ENCODE measurements around the gene MCM6.
A peak's percentile ranks its signal among the peaks of the same experiment; 100 is the strongest.

Gene MCM6

DNA sequence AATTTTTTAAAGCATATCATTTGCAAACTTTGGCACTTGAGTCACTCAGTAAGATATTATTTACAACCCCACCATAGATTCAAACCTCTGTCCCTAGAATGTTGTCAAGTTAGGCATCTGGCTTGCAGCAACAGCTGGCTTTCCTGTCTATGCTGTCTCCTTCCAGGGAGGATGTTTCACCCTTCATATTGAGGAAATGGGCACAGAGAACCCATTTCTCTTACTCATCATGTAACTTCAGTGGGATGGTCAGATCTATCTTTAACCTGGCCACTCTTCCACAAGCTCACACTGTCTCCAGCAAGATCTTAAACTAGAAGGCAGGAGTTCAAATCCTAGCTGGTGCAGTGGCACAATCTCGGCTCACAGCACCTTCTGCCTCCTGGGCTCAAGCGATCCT is 55.1 kb downstream of the MCM6 start:
- DNase-seq (ENCODE audit: extremely low read depth, insufficient read length), result no peak
- no peaks in the 10 kb centered on the region for H3K36me3 ChIP-seq (ENCODE audit: control insufficient read depth, insufficient read depth, low read length)
- TF ChIP-seq, protein P1, sequence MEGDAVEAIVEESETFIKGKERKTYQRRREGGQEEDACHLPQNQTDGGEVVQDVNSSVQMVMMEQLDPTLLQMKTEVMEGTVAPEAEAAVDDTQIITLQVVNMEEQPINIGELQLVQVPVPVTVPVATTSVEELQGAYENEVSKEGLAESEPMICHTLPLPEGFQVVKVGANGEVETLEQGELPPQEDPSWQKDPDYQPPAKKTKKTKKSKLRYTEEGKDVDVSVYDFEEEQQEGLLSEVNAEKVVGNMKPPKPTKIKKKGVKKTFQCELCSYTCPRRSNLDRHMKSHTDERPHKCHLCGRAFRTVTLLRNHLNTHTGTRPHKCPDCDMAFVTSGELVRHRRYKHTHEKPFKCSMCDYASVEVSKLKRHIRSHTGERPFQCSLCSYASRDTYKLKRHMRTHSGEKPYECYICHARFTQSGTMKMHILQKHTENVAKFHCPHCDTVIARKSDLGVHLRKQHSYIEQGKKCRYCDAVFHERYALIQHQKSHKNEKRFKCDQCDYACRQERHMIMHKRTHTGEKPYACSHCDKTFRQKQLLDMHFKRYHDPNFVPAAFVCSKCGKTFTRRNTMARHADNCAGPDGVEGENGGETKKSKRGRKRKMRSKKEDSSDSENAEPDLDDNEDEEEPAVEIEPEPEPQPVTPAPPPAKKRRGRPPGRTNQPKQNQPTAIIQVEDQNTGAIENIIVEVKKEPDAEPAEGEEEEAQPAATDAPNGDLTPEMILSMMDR (IDR thresholded peaks at IDR 0.05; ENCODE audit: insufficient read depth, low read length, poor library complexity, severe bottlenecking), result no peak
- H3K27me3 ChIP-seq (replicated peaks; ENCODE audit: control insufficient read depth, insufficient read depth, low read length), result no peaks in the 10 kb centered on the region
- H3K4me3 ChIP-seq (replicated peaks; ENCODE audit: low read depth, low read length), result no peak overlapping the region; the same call in 1 of the 2 replicates

DNA sequence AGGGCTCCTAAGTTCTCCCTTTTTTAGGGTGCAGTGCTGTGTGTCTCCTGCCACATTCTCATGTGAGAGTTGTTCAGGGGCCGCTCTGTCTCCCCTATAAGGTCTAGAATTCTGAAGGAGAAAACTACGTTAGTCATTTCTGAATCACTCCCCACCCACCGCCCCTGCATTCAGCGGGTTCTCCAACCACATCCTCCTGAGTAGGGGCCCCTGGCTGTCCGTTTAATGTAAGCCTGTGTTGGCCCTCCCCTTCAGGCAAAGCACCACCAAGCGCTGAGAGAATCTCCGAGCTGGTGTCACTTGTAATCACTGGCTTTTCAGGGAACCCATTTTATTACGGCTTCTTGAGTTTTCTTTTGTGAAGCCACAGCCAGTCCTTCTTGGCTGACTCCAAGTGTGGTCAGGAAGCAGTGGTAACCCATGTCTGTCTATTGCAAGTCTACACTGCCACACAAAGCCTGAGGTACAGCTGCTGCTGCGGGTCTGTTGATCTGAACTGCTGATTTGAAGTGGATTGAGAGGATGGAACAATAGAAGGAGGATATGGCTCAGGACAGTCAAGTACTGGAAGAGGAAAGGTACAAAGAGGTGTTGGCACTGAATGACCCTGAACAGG is 56.1 kb downstream of the MCM6 start:
- Histone ChIP-seq H3K36me3 (ENCODE audit: control insufficient read depth, insufficient read depth, low read length) (no peaks in the 10 kb centered on the region), H3K27me3 (replicated peaks; ENCODE audit: control insufficient read depth, insufficient read depth, low read length) (no peaks in the 10 kb centered on the region), H3K4me3 (replicated peaks; ENCODE audit: low read depth, low read length) (peak overlapping the region; percentile 49)
- TF ChIP-seq, protein P1 (IDR thresholded peaks at IDR 0.05; ENCODE audit: insufficient read depth, low read length, poor library complexity, severe bottlenecking), result no peak
- peak; percentile 64 for DNase-seq (ENCODE audit: extremely low read depth, insufficient read length)

DNA sequence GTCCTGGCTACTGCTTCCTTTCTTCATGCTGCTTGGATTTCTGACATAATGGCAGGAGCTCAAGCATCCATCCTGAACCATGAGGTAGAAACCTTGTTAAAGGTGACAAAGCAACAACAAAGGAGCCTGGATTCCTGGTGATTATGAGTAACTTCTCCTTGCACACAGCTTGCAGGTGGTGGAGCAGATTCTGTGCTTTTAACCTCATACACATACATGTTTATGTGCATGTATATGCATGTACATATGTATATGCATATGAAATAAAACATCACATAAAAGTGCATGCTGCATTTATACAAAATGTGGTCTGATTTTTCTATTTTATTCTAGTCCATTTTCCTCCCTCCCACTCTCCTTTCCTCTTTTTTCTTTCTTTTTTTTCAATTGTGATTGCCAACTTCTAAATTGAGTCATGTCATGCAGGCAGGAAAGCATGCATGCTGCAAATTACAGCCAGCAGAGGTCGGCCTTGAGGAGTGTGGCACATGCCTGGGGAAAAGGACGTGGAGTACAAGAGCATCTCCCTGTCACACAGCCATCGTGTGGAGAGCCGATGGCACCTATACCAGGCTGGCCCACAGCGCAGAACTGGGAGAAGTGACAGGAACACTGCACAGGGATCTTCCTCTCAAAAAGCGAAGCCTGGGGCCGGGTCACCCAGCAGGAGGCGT is 57.2 kb downstream of the MCM6 start:
- peak; percentile 24 for DNase-seq (ENCODE audit: extremely low read depth, insufficient read length)
- Histone ChIP-seq H3K27me3 (replicated peaks; ENCODE audit: control insufficient read depth, insufficient read depth, low read length) (no peaks in the 10 kb centered on the region), H3K4me3 (replicated peaks; ENCODE audit: low read depth, low read length) (no peak overlapping the region), H3K36me3 (ENCODE audit: control insufficient read depth, insufficient read depth, low read length) (no peaks in the 10 kb centered on the region)
- TF ChIP-seq, protein P1 (IDR thresholded peaks at IDR 0.05; ENCODE audit: insufficient read depth, low read length, poor library complexity, severe bottlenecking), result peak; percentile 51

DNA sequence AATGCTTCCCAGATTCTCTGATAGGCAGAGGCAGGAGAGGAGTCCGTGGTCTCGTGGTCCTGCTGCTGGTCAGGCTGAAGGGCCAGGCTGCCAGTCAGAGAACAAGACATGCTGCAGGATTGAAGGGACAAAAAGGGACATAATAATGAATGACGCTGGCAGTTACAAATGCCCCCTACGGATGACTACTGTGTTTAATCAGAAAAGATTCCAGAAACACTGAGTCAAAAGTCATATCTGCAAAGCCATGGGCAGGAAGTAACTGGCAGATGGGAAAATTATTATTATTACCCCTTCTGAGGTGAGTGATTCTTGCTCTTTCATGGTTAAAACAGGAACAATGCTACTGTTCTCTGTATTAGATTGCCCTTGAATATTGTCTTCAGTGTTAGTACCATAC is 58.3 kb downstream of the MCM6 start:
- TF ChIP-seq, protein P1 (IDR thresholded peaks at IDR 0.05; ENCODE audit: insufficient read depth, low read length, poor library complexity, severe bottlenecking), result no peak
- Histone ChIP-seq H3K4me3 (replicated peaks; ENCODE audit: low read depth, low read length) (no peak overlapping the region), H3K27me3 (replicated peaks; ENCODE audit: control insufficient read depth, insufficient read depth, low read length) (no peaks in the 10 kb centered on the region), H3K36me3 (ENCODE audit: control insufficient read depth, insufficient read depth, low read length) (no peaks in the 10 kb centered on the region)
- no peak for DNase-seq (ENCODE audit: extremely low read depth, insufficient read length)

DNA sequence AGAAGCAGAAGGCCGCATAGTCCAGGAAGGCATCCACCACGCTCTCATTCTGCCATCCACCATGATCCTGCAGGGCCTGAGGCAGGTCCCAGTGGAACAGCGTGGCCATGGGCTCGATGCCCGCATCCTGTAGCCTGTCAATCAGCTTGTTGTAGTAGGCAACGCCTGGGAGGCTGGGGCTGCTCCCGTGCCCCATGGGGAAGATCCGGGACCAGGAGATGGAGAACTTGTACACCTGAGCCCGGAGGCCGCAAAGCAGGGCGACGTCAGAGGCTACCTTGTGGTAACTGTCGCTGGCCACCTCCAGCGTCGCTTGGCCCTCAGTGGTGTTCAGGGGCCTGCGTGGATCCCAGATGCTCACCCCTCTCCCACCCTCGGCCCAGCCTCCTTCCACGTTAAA is 58.8 kb downstream of the MCM6 start:
- Histone ChIP-seq H3K27me3 (replicated peaks; ENCODE audit: control insufficient read depth, insufficient read depth, low read length) (no peaks in the 10 kb centered on the region), H3K4me3 (replicated peaks; ENCODE audit: low read depth, low read length) (no peak overlapping the region), H3K36me3 (ENCODE audit: control insufficient read depth, insufficient read depth, low read length) (no peaks in the 10 kb centered on the region)
- DNase-seq (ENCODE audit: extremely low read depth, insufficient read length), result no peak
- TF ChIP-seq, protein P1 (IDR thresholded peaks at IDR 0.05; ENCODE audit: insufficient read depth, low read length, poor library complexity, severe bottlenecking), result no peak

All from GM06990 (cell line).